ENCODE data around the gene UBE2QL1. TPM values are rescaled to one million over a fixed set of nuclear protein-coding genes. Genes with fewer than 3 reads are reported as not detected.
A peak's percentile ranks its signal among the peaks of the same experiment; 100 is the strongest.

The UBE2QL1 gene
- total and polyA plus RNA-seq, 4 donors, result 0.43 to 3.3 (median 1.2) TPM

GRCh38 chr5:6465831-6466790 lies 17.5 kb downstream of the UBE2QL1 start:
- H3K36me3 ChIP-seq (ENCODE audit: control insufficient read depth in 1 of 2, insufficient read depth in 2 of 2, low read length in 1 of 2), result no peaks in the 10 kb centered on the region
- H3K4me1 ChIP-seq (ENCODE audit: control insufficient read depth in 1 of 2, insufficient read depth in 2 of 2, low read length in 2 of 2), result no peaks in the 10 kb centered on the region
- no peak overlapping the region for H3K4me3 ChIP-seq (ENCODE audit: low read length in 2 of 2)
- peak; percentile 50 for ATAC-seq (ENCODE audit: low FRiP score)
- no peaks in the 10 kb centered on the region for H3K9me3 ChIP-seq (ENCODE audit: control insufficient read depth, low read length)
- intact Hi-C loops (cut with DNase I), result no loop called here
- H3K27me3 ChIP-seq (ENCODE audit: control insufficient read depth in 1 of 2, insufficient read depth in 2 of 2, low read length in 1 of 2), result no peaks in the 10 kb centered on the region
- 81 to 83% methylated on average over 28 of the region's 28 CpGs for WGBS, 2 donors
- DNase-seq, result no peak
- H3K27ac ChIP-seq (ENCODE audit: low read depth in 1 of 2, low read length in 2 of 2), result no peak overlapping the region

- H3K9me3 ChIP-seq (ENCODE audit: control insufficient read depth, low read length), result peaks cover 2% of the 10 kb centered on the region
- no peaks in the 10 kb centered on the region for H3K27me3 ChIP-seq (ENCODE audit: control insufficient read depth in 1 of 2, insufficient read depth in 2 of 2, low read length in 1 of 2)
- 49 to 52% methylated on average over 5 of the region's 5 CpGs for WGBS, 2 donors
- no peak overlapping the region for H3K27ac ChIP-seq (ENCODE audit: low read depth in 1 of 2, low read length in 2 of 2)
- H3K4me1 ChIP-seq (ENCODE audit: control insufficient read depth in 1 of 2, insufficient read depth in 2 of 2, low read length in 2 of 2), result no peaks in the 10 kb centered on the region
- DNase-seq (no peak), ATAC-seq (ENCODE audit: low FRiP score) (no peak)
- no peak overlapping the region for H3K4me3 ChIP-seq (ENCODE audit: low read length in 2 of 2)
- intact Hi-C loops (cut with DNase I), result no loop called here
- no peaks in the 10 kb centered on the region for H3K36me3 ChIP-seq (ENCODE audit: control insufficient read depth in 1 of 2, insufficient read depth in 2 of 2, low read length in 1 of 2)
These were observed 18.4 kb downstream of the UBE2QL1 start for GRCh38 chr5:6466975-6467567.

GRCh38 chr5:6467591-6467990 lies 18.9 kb downstream of the UBE2QL1 start:
- DNase-seq (no peak), ATAC-seq (ENCODE audit: low FRiP score) (no peak)
- H3K9me3 ChIP-seq (ENCODE audit: control insufficient read depth, low read length), result peaks cover 2% of the 10 kb centered on the region
- H3K4me1 ChIP-seq (ENCODE audit: control insufficient read depth in 1 of 2, insufficient read depth in 2 of 2, low read length in 2 of 2), result no peaks in the 10 kb centered on the region
- no peaks in the 10 kb centered on the region for H3K36me3 ChIP-seq (ENCODE audit: control insufficient read depth in 1 of 2, insufficient read depth in 2 of 2, low read length in 1 of 2)
- no peak overlapping the region for H3K4me3 ChIP-seq (ENCODE audit: low read length in 2 of 2)
- H3K27ac ChIP-seq (ENCODE audit: low read depth in 1 of 2, low read length in 2 of 2), result no peak overlapping the region
- no peaks in the 10 kb centered on the region for H3K27me3 ChIP-seq (ENCODE audit: control insufficient read depth in 1 of 2, insufficient read depth in 2 of 2, low read length in 1 of 2)
- WGBS, 2 donors, result 81 to 82% methylated on average over 10 of the region's 10 CpGs
- intact Hi-C loops (cut with DNase I), result no loop called here

GRCh38 chr5:6468104-6468503 lies 19.4 kb downstream of the UBE2QL1 start:
- ATAC-seq (ENCODE audit: low FRiP score) (no peak), DNase-seq (no peak)
- peaks cover 2% of the 10 kb centered on the region for H3K9me3 ChIP-seq (ENCODE audit: control insufficient read depth, low read length)
- no peaks in the 10 kb centered on the region for H3K27me3 ChIP-seq (ENCODE audit: control insufficient read depth in 1 of 2, insufficient read depth in 2 of 2, low read length in 1 of 2)
- no peak overlapping the region for H3K27ac ChIP-seq (ENCODE audit: low read depth in 1 of 2, low read length in 2 of 2)
- H3K4me3 ChIP-seq (ENCODE audit: low read length in 2 of 2), result no peak overlapping the region
- no peaks in the 10 kb centered on the region for H3K4me1 ChIP-seq (ENCODE audit: control insufficient read depth in 1 of 2, insufficient read depth in 2 of 2, low read length in 2 of 2)
- intact Hi-C loops (cut with DNase I), result no loop called here
- H3K36me3 ChIP-seq (ENCODE audit: control insufficient read depth in 1 of 2, insufficient read depth in 2 of 2, low read length in 1 of 2), result no peaks in the 10 kb centered on the region
- 79 to 81% methylated on average over 11 of the region's 11 CpGs for WGBS, 2 donors

GRCh38 chr5:6468870-6469269 lies 20.2 kb downstream of the UBE2QL1 start:
- H3K9me3 ChIP-seq (ENCODE audit: control insufficient read depth, low read length), result peaks cover 2% of the 10 kb centered on the region
- 95% methylated on average over 8 of the region's 8 CpGs for WGBS, 2 donors
- H3K36me3 ChIP-seq (ENCODE audit: control insufficient read depth in 1 of 2, insufficient read depth in 2 of 2, low read length in 1 of 2), result no peaks in the 10 kb centered on the region
- no peak overlapping the region for H3K4me3 ChIP-seq (ENCODE audit: low read length in 2 of 2)
- DNase-seq (no peak), ATAC-seq (ENCODE audit: low FRiP score) (no peak)
- H3K27ac ChIP-seq (ENCODE audit: low read depth in 1 of 2, low read length in 2 of 2), result no peak overlapping the region
- H3K27me3 ChIP-seq (ENCODE audit: control insufficient read depth in 1 of 2, insufficient read depth in 2 of 2, low read length in 1 of 2), result no peaks in the 10 kb centered on the region
- intact Hi-C loops (cut with DNase I), result no loop called here
- H3K4me1 ChIP-seq (ENCODE audit: control insufficient read depth in 1 of 2, insufficient read depth in 2 of 2, low read length in 2 of 2), result no peaks in the 10 kb centered on the region

GRCh38 chr5:6469836-6470235 lies 21.2 kb downstream of the UBE2QL1 start:
- no peak for DNase-seq
- no peaks in the 10 kb centered on the region for H3K27me3 ChIP-seq (ENCODE audit: control insufficient read depth in 1 of 2, insufficient read depth in 2 of 2, low read length in 1 of 2)
- no peak for ATAC-seq (ENCODE audit: low FRiP score)
- intact Hi-C loops (cut with DNase I), result no loop called here
- H3K27ac ChIP-seq (ENCODE audit: low read depth in 1 of 2, low read length in 2 of 2), result no peak overlapping the region
- H3K9me3 ChIP-seq (ENCODE audit: control insufficient read depth, low read length), result peaks cover 2% of the 10 kb centered on the region
- H3K4me1 ChIP-seq (ENCODE audit: control insufficient read depth in 1 of 2, insufficient read depth in 2 of 2, low read length in 2 of 2), result no peaks in the 10 kb centered on the region
- WGBS, 2 donors, result 95 to 96% methylated on average over 11 of the region's 11 CpGs
- H3K4me3 ChIP-seq (ENCODE audit: low read length in 2 of 2), result no peak overlapping the region
- H3K36me3 ChIP-seq (ENCODE audit: control insufficient read depth in 1 of 2, insufficient read depth in 2 of 2, low read length in 1 of 2), result no peaks in the 10 kb centered on the region

- WGBS, 2 donors, result 83 to 85% methylated on average over 4 of the region's 4 CpGs
- Histone ChIP-seq H3K27me3 (ENCODE audit: control insufficient read depth in 1 of 2, insufficient read depth in 2 of 2, low read length in 1 of 2) (no peaks in the 10 kb centered on the region), H3K4me1 (ENCODE audit: control insufficient read depth in 1 of 2, insufficient read depth in 2 of 2, low read length in 2 of 2) (no peaks in the 10 kb centered on the region), H3K4me3 (ENCODE audit: low read length in 2 of 2) (no peak overlapping the region), H3K27ac (ENCODE audit: low read depth in 1 of 2, low read length in 2 of 2) (no peak overlapping the region), H3K36me3 (ENCODE audit: control insufficient read depth in 1 of 2, insufficient read depth in 2 of 2, low read length in 1 of 2) (no peaks in the 10 kb centered on the region), H3K9me3 (ENCODE audit: control insufficient read depth, low read length) (peaks cover 2% of the 10 kb centered on the region)
- intact Hi-C loops (cut with DNase I), result no loop called here
- ATAC-seq (ENCODE audit: low FRiP score) (no peak), DNase-seq (no peak)
These were observed 22.0 kb downstream of the UBE2QL1 start for GRCh38 chr5:6470672-6471071.

GRCh38 chr5:6471252-6471651 lies 22.6 kb downstream of the UBE2QL1 start:
- DNase-seq, result no peak

GRCh38 chr5:6472792-6473191 lies 24.1 kb downstream of the UBE2QL1 start:
- ATAC-seq (ENCODE audit: low FRiP score), result no peak
- Histone ChIP-seq H3K36me3 (ENCODE audit: control insufficient read depth in 1 of 2, insufficient read depth in 2 of 2, low read length in 1 of 2) (no peaks in the 10 kb centered on the region), H3K9me3 (ENCODE audit: control insufficient read depth, low read length) (peaks cover 2% of the 10 kb centered on the region), H3K27ac (ENCODE audit: low read depth in 1 of 2, low read length in 2 of 2) (no peak overlapping the region), H3K4me1 (ENCODE audit: control insufficient read depth in 1 of 2, insufficient read depth in 2 of 2, low read length in 2 of 2) (no peaks in the 10 kb centered on the region), H3K27me3 (ENCODE audit: control insufficient read depth in 1 of 2, insufficient read depth in 2 of 2, low read length in 1 of 2) (no peaks in the 10 kb centered on the region), H3K4me3 (ENCODE audit: low read length in 2 of 2) (no peak overlapping the region)
- no peak for DNase-seq
- WGBS, 2 donors, result 57 to 59% methylated on average over 5 of the region's 5 CpGs
- intact Hi-C loops (cut with DNase I), result no loop called here

More at GRCh38 chr5:6471252-6471651, 22.6 kb downstream of the UBE2QL1 start:
- Histone ChIP-seq H3K4me3 (ENCODE audit: low read length in 2 of 2) (no peak overlapping the region), H3K27me3 (ENCODE audit: control insufficient read depth in 1 of 2, insufficient read depth in 2 of 2, low read length in 1 of 2) (no peaks in the 10 kb centered on the region), H3K4me1 (ENCODE audit: control insufficient read depth in 1 of 2, insufficient read depth in 2 of 2, low read length in 2 of 2) (no peaks in the 10 kb centered on the region), H3K27ac (ENCODE audit: low read depth in 1 of 2, low read length in 2 of 2) (no peak overlapping the region), H3K36me3 (ENCODE audit: control insufficient read depth in 1 of 2, insufficient read depth in 2 of 2, low read length in 1 of 2) (no peaks in the 10 kb centered on the region), H3K9me3 (ENCODE audit: control insufficient read depth, low read length) (peaks cover 2% of the 10 kb centered on the region)
- intact Hi-C loops (cut with DNase I), result no loop called here
- 99 to 100% methylated on average over 1 of the region's 1 CpG for WGBS, 2 donors
- no peak for ATAC-seq (ENCODE audit: low FRiP score)
